DOHH2 (cell line): ENCODE measurements around the gene PITX2.
A peak's percentile ranks its signal among the peaks of the same experiment; 100 is the strongest.

Experiments used
- H3F3A ChIP-seq: fragments of 200-600 bp; sonication (generic), shearing (Covaris generic); 2 replicates; pipeline ENCODE4 v1.6.0; 2016; ENCODE audit warnings: antibody characterized with exemption, mild to moderate bottlenecking; ENCODE audit not compliant: control insufficient read depth, insufficient read depth
- H3K27ac ChIP-seq: fragments of 200-600 bp; sonication (generic); 2 replicates; pipeline ENCODE4 v1.5.1; 2014; ENCODE audit warnings: low read depth, mild to moderate bottlenecking, low read length, moderate library complexity
- H3K27me3 ChIP-seq: fragments of 200-600 bp; sonication (generic); 2 replicates; pipeline ENCODE4 v1.6.1; 2014; ENCODE audit warnings: mild to moderate bottlenecking, low read length, mixed read lengths; ENCODE audit not compliant: control insufficient read depth
- H3K36me3 ChIP-seq: fragments of 200-600 bp; sonication (generic); 2 replicates; pipeline ENCODE4 v1.6.1; 2014; ENCODE audit warnings: mild to moderate bottlenecking, low read length, moderate library complexity, mixed read lengths; ENCODE audit not compliant: control insufficient read depth
- H3K4me1 ChIP-seq: fragments of 200-600 bp; sonication (generic); 2 replicates; pipeline ENCODE4 v1.6.1; 2014; ENCODE audit warnings: mild to moderate bottlenecking, low read length, mixed read lengths; ENCODE audit not compliant: control insufficient read depth
- H3K4me2 ChIP-seq: fragments of 200-600 bp; sonication (generic); 2 replicates; pipeline ENCODE4 v1.6.0; 2014; ENCODE audit warnings: mild to moderate bottlenecking, low read length, moderate library complexity
- H3K4me3 ChIP-seq: fragments of 200-600 bp; sonication (generic); 2 replicates; pipeline ENCODE4 v1.5.1; 2014; ENCODE audit warnings: mild to moderate bottlenecking, low read length, mixed read lengths
- H3K79me2 ChIP-seq: fragments of 200-600 bp; sonication (generic); 2 replicates; pipeline ENCODE4 v1.6.1; 2014; ENCODE audit warnings: mild to moderate bottlenecking, low read length, mixed read lengths; ENCODE audit not compliant: control insufficient read depth
- H3K9me2 ChIP-seq: fragments of 200-600 bp; sonication (generic); replicated peaks from 2 replicates; pipeline ENCODE4 v1.6.1; 2014; ENCODE audit warnings: mild to moderate bottlenecking, low read length, mixed read lengths; ENCODE audit not compliant: control insufficient read depth
- H3K9me3 ChIP-seq: fragments of 200-600 bp; sonication (generic); 2 replicates; pipeline ENCODE4 v1.6.1; 2014; ENCODE audit warnings: antibody characterized with exemption, low read length, mixed read lengths; ENCODE audit not compliant: control insufficient read depth, insufficient read depth
- H4K20me1 ChIP-seq: fragments of 200-600 bp; sonication (generic); 2 replicates; pipeline ENCODE4 v1.6.0; 2014; ENCODE audit warnings: low read depth, mild to moderate bottlenecking, antibody characterized with exemption, low read length, moderate library complexity; ENCODE audit not compliant: control insufficient read depth, insufficient read depth
- EZH2phosphoT487 ChIP-seq: fragments of 200-600 bp; sonication (generic); IDR thresholded peaks from 2 replicates; pipeline ENCODE4 v1.6.1; 2017; ENCODE audit warnings: borderline replicate concordance, mild to moderate bottlenecking, antibody characterized with exemption, low read length, moderate library complexity, mixed read lengths
- TF ChIP-seq, protein P1 (sequence below): fragments of 200-600 bp; sonication (generic); IDR thresholded peaks from one replicate; pipeline ENCODE4 v1.5.1; 2014; ENCODE audit warnings: antibody characterized with exemption, mild to moderate bottlenecking, low read depth, low read length; ENCODE audit not compliant: poor library complexity, severe bottlenecking

PITX2 gene

DNA sequence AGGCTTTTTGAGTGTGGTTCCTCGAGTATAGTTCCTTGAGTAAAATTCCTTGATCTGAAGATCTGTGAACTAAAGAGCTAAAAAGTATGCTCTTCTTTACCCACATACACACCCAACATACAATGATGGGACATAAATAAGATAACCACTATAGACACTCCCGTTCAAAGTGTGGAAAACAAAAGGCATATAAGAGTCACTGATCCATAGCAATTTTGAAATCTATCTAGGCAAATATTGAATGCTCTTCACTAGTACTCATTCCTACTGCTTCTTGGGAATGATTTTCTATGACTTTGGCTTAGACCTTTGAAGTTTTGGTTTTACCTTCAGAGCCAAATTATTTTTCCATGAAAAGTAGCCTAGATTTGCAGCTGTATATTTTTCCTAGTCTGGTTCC, 26.4 kb downstream of the PITX2 start:
- Histone ChIP-seq H3K9me3 (peaks cover 10% of the 10 kb centered on the region; the same call in 1 of the 2 replicates), H3K4me2 (no peak overlapping the region), H3K36me3 (no peaks in the 10 kb centered on the region), H3K27me3 (no peaks in the 10 kb centered on the region), H4K20me1 (no peaks in the 10 kb centered on the region), H3K27ac (no peak overlapping the region), H3K9me2 (no peaks in the 10 kb centered on the region), H3K4me3 (no peak overlapping the region), H3K79me2 (no peaks in the 10 kb centered on the region), H3K4me1 (no peaks in the 10 kb centered on the region), H3F3A (no peaks in the 10 kb centered on the region)
- TF ChIP-seq, protein P1, sequence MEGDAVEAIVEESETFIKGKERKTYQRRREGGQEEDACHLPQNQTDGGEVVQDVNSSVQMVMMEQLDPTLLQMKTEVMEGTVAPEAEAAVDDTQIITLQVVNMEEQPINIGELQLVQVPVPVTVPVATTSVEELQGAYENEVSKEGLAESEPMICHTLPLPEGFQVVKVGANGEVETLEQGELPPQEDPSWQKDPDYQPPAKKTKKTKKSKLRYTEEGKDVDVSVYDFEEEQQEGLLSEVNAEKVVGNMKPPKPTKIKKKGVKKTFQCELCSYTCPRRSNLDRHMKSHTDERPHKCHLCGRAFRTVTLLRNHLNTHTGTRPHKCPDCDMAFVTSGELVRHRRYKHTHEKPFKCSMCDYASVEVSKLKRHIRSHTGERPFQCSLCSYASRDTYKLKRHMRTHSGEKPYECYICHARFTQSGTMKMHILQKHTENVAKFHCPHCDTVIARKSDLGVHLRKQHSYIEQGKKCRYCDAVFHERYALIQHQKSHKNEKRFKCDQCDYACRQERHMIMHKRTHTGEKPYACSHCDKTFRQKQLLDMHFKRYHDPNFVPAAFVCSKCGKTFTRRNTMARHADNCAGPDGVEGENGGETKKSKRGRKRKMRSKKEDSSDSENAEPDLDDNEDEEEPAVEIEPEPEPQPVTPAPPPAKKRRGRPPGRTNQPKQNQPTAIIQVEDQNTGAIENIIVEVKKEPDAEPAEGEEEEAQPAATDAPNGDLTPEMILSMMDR: no peak
- TF ChIP-seq EZH2phosphoT487: no peak

DNA sequence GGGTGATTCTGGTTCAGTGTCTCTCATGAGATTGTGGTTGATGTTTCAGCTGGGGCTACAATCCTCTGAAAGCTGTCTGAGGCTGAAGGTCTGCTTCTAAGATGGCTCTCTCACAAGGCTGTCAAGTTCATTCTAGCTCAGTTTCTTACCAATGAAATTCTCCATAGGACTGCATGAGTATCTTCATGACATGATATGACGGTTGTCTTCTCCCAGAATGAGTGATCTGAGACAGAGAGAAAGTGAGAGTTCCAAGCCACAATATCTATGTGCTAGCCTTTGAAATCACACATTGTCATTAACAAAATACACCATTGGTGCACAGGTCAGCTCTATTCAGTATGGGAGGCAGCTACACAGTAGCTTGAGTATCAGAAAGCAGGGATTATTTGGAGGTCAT, 27.3 kb downstream of the PITX2 start:
- H3K27ac ChIP-seq: no peak overlapping the region
- TF ChIP-seq, protein P1: no peak
- no peak for TF ChIP-seq EZH2phosphoT487
- no peaks in the 10 kb centered on the region for H4K20me1 ChIP-seq

DNA sequence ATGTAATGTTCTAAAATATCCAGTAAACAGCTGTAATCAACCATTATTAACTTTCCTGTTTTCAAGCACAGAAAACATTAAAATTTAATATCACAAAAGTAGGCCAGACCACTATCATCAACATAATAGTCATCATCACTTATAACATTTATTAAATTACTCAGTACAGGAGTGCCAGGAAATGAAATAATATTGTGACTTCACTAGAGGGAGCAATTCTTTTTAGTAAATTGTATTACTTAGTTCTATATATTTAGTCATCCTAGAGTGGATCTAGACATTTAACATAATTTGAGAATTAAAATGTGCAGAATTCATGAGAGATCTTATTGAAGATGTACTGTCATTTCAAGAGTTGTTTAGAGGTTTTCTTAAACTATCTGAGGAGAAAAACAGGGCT, 33.6 kb downstream of the PITX2 start:
- Histone ChIP-seq H3K27me3 (no peaks in the 10 kb centered on the region), H3K27ac (no peak overlapping the region)
- TF ChIP-seq, protein P1: peak; percentile 22
- no peak for TF ChIP-seq EZH2phosphoT487

More for the DNA sequence above, 27.3 kb downstream of the PITX2 start:
- no peaks in the 10 kb centered on the region for H3K27me3 ChIP-seq
- no peaks in the 10 kb centered on the region for H3K36me3 ChIP-seq
- H3K79me2 ChIP-seq: no peaks in the 10 kb centered on the region
- no peak overlapping the region for H3K4me3 ChIP-seq
- H3F3A ChIP-seq: no peaks in the 10 kb centered on the region
- no peak overlapping the region for H3K4me2 ChIP-seq
- peaks cover 10% of the 10 kb centered on the region; the same call in 1 of the 2 replicates for H3K9me3 ChIP-seq
- no peaks in the 10 kb centered on the region for H3K9me2 ChIP-seq
- no peaks in the 10 kb centered on the region for H3K4me1 ChIP-seq

More for the DNA sequence above, 33.6 kb downstream of the PITX2 start:
- Histone ChIP-seq H3K4me3 (no peak overlapping the region), H3K4me2 (no peak overlapping the region), H3K4me1 (no peaks in the 10 kb centered on the region), H3K36me3 (no peaks in the 10 kb centered on the region), H3F3A (no peaks in the 10 kb centered on the region), H4K20me1 (no peaks in the 10 kb centered on the region), H3K79me2 (no peaks in the 10 kb centered on the region), H3K9me3 (no peaks in the 10 kb centered on the region), H3K9me2 (no peaks in the 10 kb centered on the region)
